ENCODE results near the gene MAPK8IP3. TPM values are rescaled to one million over a fixed set of nuclear protein-coding genes. Genes with fewer than 3 reads are reported as not detected.

MAPK8IP3 gene
- total and polyA plus RNA-seq, 2 donors (not counting 1 experiment from before 2014, with no cell fraction given): 249 to 340 TPM

GRCh38 chr16:1812732-1813163 is 106.8 kb downstream of the MAPK8IP3 start:
- peaks cover 13% of the 10 kb centered on the region for H4K20me1 ChIP-seq (ENCODE audit: control insufficient read depth, insufficient read depth, low read length, poor library complexity, severe bottlenecking)
- Mint-ChIP-seq H3K9me3 (ENCODE audit: insufficient read depth) (no peaks in the 10 kb centered on the region), H3K4me3 (no peak overlapping the region), H3K4me1 (no peaks in the 10 kb centered on the region), H3K27me3 (no peaks in the 10 kb centered on the region), H3K27ac (no peak overlapping the region)
- no peak overlapping the region for H3K9ac ChIP-seq (ENCODE audit: low read length)
- H3K4me1 ChIP-seq (ENCODE audit: control insufficient read depth in 2 of 2, insufficient read depth in 2 of 2, low read length in 2 of 2): no peaks in the 10 kb centered on the region
- ChIA-PET CTCF (no interaction called here), POLR2A (no interaction called here)
- no peaks in the 10 kb centered on the region for H3K79me2 ChIP-seq (ENCODE audit: control insufficient read depth, insufficient read depth, low read length)
- no peak overlapping the region for H2AFZ ChIP-seq (ENCODE audit: insufficient read depth, low read depth, low read length, poor library complexity, severe bottlenecking)
- H3K27ac ChIP-seq (ENCODE audit: low read length in 2 of 2): no peak overlapping the region
- ATAC-seq (ENCODE audit: low read depth): peak; percentile 49
- H3K36me3 ChIP-seq (replicated peaks in 1 of 2; ENCODE audit: control extremely low read depth in 1 of 2, control insufficient read depth in 1 of 2, extremely low read depth in 1 of 2, insufficient read depth in 2 of 2, low read length in 1 of 2): peaks cover 3 to 54% of the 10 kb centered on the region in 2 experiments
- no peaks in the 10 kb centered on the region for H3K27me3 ChIP-seq (replicated peaks in 1 of 4; ENCODE audit: control extremely low read depth in 1 of 4, control insufficient read depth in 3 of 4, insufficient read depth in 4 of 4, low read length in 3 of 4)
- H3K4me3 ChIP-seq (ENCODE audit: control extremely low read depth in 1 of 5, extremely low read depth in 1 of 5, insufficient read depth in 1 of 5, low read depth in 2 of 5, low read length in 4 of 5): no peak overlapping the region
- H3K9me3 ChIP-seq (ENCODE audit: control extremely low read depth in 1 of 3, control insufficient read depth in 2 of 3, insufficient read depth in 1 of 3, low read length in 2 of 3): peaks cover 0 to 4% (median 0%) of the 10 kb centered on the region in 3 donors
- intact Hi-C loops (cut with micrococcal nuclease): no loop called here
- no peak for TF ChIP-seq EZH2 (IDR thresholded peaks at IDR 0.05; ENCODE audit: borderline replicate concordance, insufficient read depth, low read depth, low read length, poor library complexity, severe bottlenecking)
- no peak for TF ChIP-seq CTCF (IDR thresholded peaks at IDR 0.05)
- no peak overlapping the region for H3K4me2 ChIP-seq (replicated peaks; ENCODE audit: low read depth, low read length, poor library complexity, severe bottlenecking)
- WGBS (ENCODE audit: insufficient coverage): 25% methylated on average over 4 of the region's 17 CpGs
- no peak for DNase-seq

- ATAC-seq (ENCODE audit: low read depth) (no peak), DNase-seq (no peak)
- Histone ChIP-seq H3K4me2 (replicated peaks; ENCODE audit: low read depth, low read length, poor library complexity, severe bottlenecking) (no peak overlapping the region), H4K20me1 (ENCODE audit: control insufficient read depth, insufficient read depth, low read length, poor library complexity, severe bottlenecking) (peaks cover 17% of the 10 kb centered on the region), H3K9ac (ENCODE audit: low read length) (no peak overlapping the region), H3K27me3 (replicated peaks in 1 of 4; ENCODE audit: control extremely low read depth in 1 of 4, control insufficient read depth in 3 of 4, insufficient read depth in 4 of 4, low read length in 3 of 4) (no peaks in the 10 kb centered on the region), H3K79me2 (ENCODE audit: control insufficient read depth, insufficient read depth, low read length) (peaks cover 6% of the 10 kb centered on the region), H2AFZ (ENCODE audit: insufficient read depth, low read depth, low read length, poor library complexity, severe bottlenecking) (no peak overlapping the region), H3K36me3 (replicated peaks in 1 of 2; ENCODE audit: control extremely low read depth in 1 of 2, control insufficient read depth in 1 of 2, extremely low read depth in 1 of 2, insufficient read depth in 2 of 2, low read length in 1 of 2) (peaks cover 2 to 53% of the 10 kb centered on the region in 2 experiments), H3K4me3 (ENCODE audit: control extremely low read depth in 1 of 5, extremely low read depth in 1 of 5, insufficient read depth in 1 of 5, low read depth in 2 of 5, low read length in 4 of 5) (no peak overlapping the region), H3K9me3 (ENCODE audit: control extremely low read depth in 1 of 3, control insufficient read depth in 2 of 3, insufficient read depth in 1 of 3, low read length in 2 of 3) (no peaks in the 10 kb centered on the region), H3K27ac (ENCODE audit: low read length in 2 of 2) (no peak overlapping the region), H3K4me1 (ENCODE audit: control insufficient read depth in 2 of 2, insufficient read depth in 2 of 2, low read length in 2 of 2) (no peaks in the 10 kb centered on the region)
- Mint-ChIP-seq H3K9me3 (ENCODE audit: insufficient read depth) (no peaks in the 10 kb centered on the region), H3K4me1 (no peaks in the 10 kb centered on the region), H3K4me3 (no peak overlapping the region), H3K27ac (no peak overlapping the region), H3K27me3 (no peaks in the 10 kb centered on the region)
- CTCF ChIA-PET: no interaction called here
- WGBS (ENCODE audit: insufficient coverage): 96% methylated on average over 5 of the region's 11 CpGs
- intact Hi-C loops (cut with micrococcal nuclease): no loop called here
- POLR2A ChIA-PET: no interaction called here
- TF ChIP-seq CTCF (IDR thresholded peaks at IDR 0.05): no peak
- TF ChIP-seq EZH2 (IDR thresholded peaks at IDR 0.05; ENCODE audit: borderline replicate concordance, insufficient read depth, low read depth, low read length, poor library complexity, severe bottlenecking): no peak
Measured at GRCh38 chr16:1815461-1815860, 109.5 kb downstream of the MAPK8IP3 start.
